Neural crest cell (in vitro differentiated cells): ENCODE measurements around the gene RIBC2. TPM values are rescaled to one million over a fixed set of nuclear protein-coding genes. Genes with fewer than 3 reads are reported as not detected.

Experiments used
- DNase-seq: peaks from one replicate; pipeline ENCODE4 v3.0.0; 2021; ENCODE audit warnings: low read depth, mixed read lengths, low spot score
- H3K27ac Mint-ChIP-seq: one replicate; pipeline ENCODE4 v1.8.0; 2021; ENCODE audit warnings: mild to moderate bottlenecking, mixed read lengths; ENCODE audit not compliant: unreplicated experiment
- H3K27me3 Mint-ChIP-seq: 2 replicates; pipeline ENCODE4 v1.8.0; 2021; ENCODE audit warnings: low read depth, mild to moderate bottlenecking, mixed read lengths
- H3K36me3 Mint-ChIP-seq: 2 replicates; pipeline ENCODE4 v1.8.0; 2021; ENCODE audit warnings: low read depth, mild to moderate bottlenecking, mixed read lengths
- H3K4me1 Mint-ChIP-seq: 2 replicates; pipeline ENCODE4 v1.8.0; 2021; ENCODE audit warnings: mixed read lengths
- H3K4me3 Mint-ChIP-seq: one replicate; pipeline ENCODE4 v1.8.0; 2021; ENCODE audit warnings: mild to moderate bottlenecking, mixed read lengths
- H3K9me3 Mint-ChIP-seq: 2 replicates; pipeline ENCODE4 v1.8.0; 2021; ENCODE audit warnings: mixed read lengths
- total RNA-seq: library from RNA; stranded (reverse); gene quantifications from 2 replicates; pipeline ENCODE4 v1.2.1, GENCODE V29; 2021
- TF ChIP-seq, protein P1 (sequence below): fragments of 200-600 bp; sonication (generic); conservative IDR thresholded peaks from 2 replicates; pipeline ENCODE4 v1.5.0; 2021; ENCODE audit warnings: antibody characterized with exemption, mild to moderate bottlenecking

Gene RIBC2
- total RNA-seq, 1 donor from 2014 or later: 7.6 TPM

DNA sequence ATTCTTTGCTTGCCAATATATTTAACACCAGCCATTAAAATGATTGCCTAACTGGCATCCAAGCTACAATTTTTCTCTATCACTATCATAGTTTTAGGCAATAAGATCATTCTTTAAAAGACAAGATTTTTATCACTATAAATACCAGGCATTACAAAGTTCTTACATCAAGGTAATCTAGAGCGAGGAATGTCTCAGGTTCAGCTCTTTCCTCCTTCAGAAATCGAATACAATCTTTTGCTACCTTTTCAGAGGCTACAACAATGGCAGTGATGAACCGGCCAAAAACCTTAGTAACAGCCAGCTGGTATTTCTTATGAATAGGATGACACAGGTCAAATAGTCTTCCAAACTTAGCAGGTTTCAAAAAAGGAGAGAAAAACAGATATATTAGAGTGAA lies 23.9 kb upstream of the RIBC2 start:
- TF ChIP-seq, protein P1, sequence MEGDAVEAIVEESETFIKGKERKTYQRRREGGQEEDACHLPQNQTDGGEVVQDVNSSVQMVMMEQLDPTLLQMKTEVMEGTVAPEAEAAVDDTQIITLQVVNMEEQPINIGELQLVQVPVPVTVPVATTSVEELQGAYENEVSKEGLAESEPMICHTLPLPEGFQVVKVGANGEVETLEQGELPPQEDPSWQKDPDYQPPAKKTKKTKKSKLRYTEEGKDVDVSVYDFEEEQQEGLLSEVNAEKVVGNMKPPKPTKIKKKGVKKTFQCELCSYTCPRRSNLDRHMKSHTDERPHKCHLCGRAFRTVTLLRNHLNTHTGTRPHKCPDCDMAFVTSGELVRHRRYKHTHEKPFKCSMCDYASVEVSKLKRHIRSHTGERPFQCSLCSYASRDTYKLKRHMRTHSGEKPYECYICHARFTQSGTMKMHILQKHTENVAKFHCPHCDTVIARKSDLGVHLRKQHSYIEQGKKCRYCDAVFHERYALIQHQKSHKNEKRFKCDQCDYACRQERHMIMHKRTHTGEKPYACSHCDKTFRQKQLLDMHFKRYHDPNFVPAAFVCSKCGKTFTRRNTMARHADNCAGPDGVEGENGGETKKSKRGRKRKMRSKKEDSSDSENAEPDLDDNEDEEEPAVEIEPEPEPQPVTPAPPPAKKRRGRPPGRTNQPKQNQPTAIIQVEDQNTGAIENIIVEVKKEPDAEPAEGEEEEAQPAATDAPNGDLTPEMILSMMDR: no peak
- H3K4me1 Mint-ChIP-seq: no peaks in the 10 kb centered on the region
- H3K4me3 Mint-ChIP-seq: no peak overlapping the region
- no peak overlapping the region for H3K27ac Mint-ChIP-seq
- peaks cover 11% of the 10 kb centered on the region for H3K27me3 Mint-ChIP-seq
- no peak for DNase-seq
- no peaks in the 10 kb centered on the region for H3K9me3 Mint-ChIP-seq
- H3K36me3 Mint-ChIP-seq: no peaks in the 10 kb centered on the region

DNA sequence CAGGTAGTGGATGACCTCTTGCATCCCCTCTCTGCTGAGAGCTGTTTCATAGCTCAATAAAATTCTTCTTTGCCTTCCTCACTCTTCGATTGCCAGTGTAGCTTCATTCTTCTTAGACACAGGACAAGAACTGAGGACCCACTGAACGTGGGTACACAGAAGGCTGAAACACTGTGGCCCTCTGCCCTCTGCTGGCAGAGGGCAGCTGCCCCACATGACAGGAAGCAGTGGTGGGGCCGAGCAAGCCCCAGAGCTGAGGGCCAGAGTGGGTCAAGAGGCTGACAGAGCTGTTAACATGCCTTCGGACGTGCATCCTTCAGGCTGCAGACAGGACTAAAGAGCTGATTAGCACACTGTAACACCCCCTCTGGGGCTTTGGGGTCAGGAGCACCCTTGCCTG lies 15.7 kb upstream of the RIBC2 start:
- TF ChIP-seq, protein P1: no peak
- H3K9me3 Mint-ChIP-seq: no peaks in the 10 kb centered on the region
- H3K27ac Mint-ChIP-seq: no peak overlapping the region
- H3K36me3 Mint-ChIP-seq: no peaks in the 10 kb centered on the region
- H3K4me3 Mint-ChIP-seq: no peak overlapping the region
- DNase-seq: no peak
- H3K4me1 Mint-ChIP-seq: peaks cover 7% of the 10 kb centered on the region
- H3K27me3 Mint-ChIP-seq: no peaks in the 10 kb centered on the region

DNA sequence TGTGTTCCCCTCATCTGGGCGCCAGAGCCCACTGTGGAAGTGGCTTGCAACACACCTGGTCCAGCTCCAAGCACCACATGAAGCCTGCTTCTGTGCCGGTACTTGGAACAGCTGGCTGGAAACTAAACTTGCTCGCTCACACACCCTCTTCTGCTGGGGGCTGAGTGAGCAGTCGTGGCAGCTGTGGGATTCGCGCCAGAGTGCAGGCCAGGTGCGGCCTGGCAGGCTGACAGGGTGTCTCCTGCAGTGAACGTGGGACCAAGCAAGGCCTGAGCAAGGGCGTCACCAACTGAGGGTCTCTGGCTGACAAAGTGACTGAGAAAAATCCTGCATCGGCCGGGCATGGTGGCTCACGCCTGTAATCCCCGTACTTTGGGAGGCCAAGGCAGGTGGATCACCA lies 15.3 kb upstream of the RIBC2 start:
- Mint-ChIP-seq H3K27me3 (no peaks in the 10 kb centered on the region), H3K4me1 (peaks cover 7% of the 10 kb centered on the region), H3K4me3 (no peak overlapping the region), H3K9me3 (no peaks in the 10 kb centered on the region), H3K27ac (no peak overlapping the region), H3K36me3 (no peaks in the 10 kb centered on the region)
- DNase-seq: no peak
- TF ChIP-seq, protein P1: no peak

DNA sequence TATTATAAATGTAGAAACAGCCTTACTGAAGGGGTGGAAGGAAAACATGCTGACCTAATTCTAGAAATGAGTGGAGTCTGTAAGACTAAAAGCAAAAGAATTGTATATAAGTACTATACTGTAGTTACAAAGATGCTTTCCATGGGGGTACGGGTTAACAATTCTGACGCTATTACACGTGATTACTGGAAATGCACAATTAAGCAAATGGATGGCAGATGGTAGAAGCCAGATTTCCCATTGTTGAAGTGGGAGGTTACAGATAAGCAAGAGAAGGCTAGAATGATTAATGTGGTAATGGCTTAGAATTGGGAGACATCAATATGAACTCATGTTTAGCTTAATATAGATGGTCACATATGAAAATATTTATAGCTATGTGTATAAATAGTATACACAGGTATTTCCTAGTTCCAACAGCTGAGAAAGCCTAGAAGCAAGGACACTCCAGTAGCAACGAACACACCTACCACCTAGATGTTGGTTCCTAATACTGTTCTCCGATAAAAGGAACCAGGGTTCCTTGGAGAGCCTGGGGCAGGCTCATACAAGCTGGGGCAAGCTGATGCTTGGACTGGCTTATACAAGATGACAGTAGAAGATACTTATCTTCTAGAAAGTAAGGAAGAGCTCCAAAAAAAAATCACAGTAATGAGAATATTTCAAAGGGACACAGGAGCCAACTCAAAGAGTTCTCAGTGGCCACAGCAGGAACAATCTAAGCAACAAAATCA lies 13.6 kb upstream of the RIBC2 start:
- H3K27ac Mint-ChIP-seq: no peak overlapping the region
- H3K4me1 Mint-ChIP-seq: peaks cover 7% of the 10 kb centered on the region
- H3K36me3 Mint-ChIP-seq: no peaks in the 10 kb centered on the region
- H3K4me3 Mint-ChIP-seq: no peak overlapping the region
- no peak for DNase-seq
- TF ChIP-seq, protein P1: no peak
- no peaks in the 10 kb centered on the region for H3K27me3 Mint-ChIP-seq
- H3K9me3 Mint-ChIP-seq: no peaks in the 10 kb centered on the region

DNA sequence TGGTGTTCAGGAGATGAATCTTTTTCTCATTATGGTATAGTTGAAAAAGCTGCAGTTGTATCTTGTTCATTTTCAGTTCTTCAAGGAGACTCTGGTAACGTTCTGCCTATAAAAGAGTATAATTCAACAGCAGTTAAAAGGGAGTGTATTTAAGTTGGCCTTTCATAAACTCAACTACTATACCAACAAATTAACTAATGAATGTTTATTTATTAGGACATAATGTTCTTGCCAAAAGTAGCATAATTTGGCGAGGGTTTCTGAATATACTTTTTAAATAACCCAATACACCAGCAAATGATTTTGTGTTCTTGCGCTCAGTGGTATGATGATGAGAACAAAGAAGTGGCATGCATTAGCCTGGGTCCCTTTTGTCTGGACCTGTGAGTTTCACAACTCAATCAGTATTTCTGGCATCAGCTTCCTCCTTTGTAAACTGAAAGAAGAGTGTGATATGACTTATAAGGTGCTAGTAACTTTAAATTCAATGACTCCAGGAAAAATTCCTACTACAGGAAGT lies 11.0 kb upstream of the RIBC2 start:
- peaks cover 7% of the 10 kb centered on the region for H3K4me1 Mint-ChIP-seq
- TF ChIP-seq, protein P1: no peak
- no peaks in the 10 kb centered on the region for H3K36me3 Mint-ChIP-seq

More for the DNA sequence above, 11.0 kb upstream of the RIBC2 start:
- DNase-seq: no peak
- no peaks in the 10 kb centered on the region for H3K9me3 Mint-ChIP-seq
- no peak overlapping the region for H3K4me3 Mint-ChIP-seq
- no peak overlapping the region for H3K27ac Mint-ChIP-seq
- no peaks in the 10 kb centered on the region for H3K27me3 Mint-ChIP-seq
